Tongue (tissue), 2 donors: ENCODE measurements around the gene USP49. TPM values are rescaled to one million over a fixed set of nuclear protein-coding genes. Genes with fewer than 3 reads are reported as not detected.
A peak's percentile ranks its signal among the peaks of the same experiment; 100 is the strongest.

Source experiments
- DNase-seq: peaks from one replicate; pipeline ENCODE4 v3.0.0-alpha.2; 2015
- total RNA-seq: library from RNA; depleted of rRNA; stranded (reverse); fragments of >200 nt; gene quantifications from one replicate; pipeline ENCODE4 v1.2.3, GENCODE V29; 2014

Gene USP49
- total RNA-seq, 1 donor from 2014 or later = 4.1 TPM

DNA sequence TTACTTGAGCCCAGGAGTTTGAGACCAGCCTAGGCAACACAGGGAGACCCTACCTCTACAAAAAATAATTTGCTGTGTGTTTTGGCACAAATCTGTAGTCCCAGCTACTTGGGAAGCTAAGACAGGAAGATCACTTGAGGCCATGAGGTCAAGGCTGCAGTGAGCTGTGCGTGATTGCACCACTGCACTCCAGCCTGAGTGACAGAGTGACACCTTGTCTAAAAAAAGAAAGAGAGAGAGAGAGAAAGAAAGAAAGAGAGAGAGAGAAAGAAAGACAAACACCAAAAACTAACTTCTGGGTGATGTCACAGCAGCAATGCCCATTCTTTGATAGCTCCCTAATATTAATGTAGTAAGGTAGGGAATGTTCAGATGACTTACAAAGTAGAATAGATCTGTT is 20.4 kb downstream of the USP49 start:
- no peak for DNase-seq

DNA sequence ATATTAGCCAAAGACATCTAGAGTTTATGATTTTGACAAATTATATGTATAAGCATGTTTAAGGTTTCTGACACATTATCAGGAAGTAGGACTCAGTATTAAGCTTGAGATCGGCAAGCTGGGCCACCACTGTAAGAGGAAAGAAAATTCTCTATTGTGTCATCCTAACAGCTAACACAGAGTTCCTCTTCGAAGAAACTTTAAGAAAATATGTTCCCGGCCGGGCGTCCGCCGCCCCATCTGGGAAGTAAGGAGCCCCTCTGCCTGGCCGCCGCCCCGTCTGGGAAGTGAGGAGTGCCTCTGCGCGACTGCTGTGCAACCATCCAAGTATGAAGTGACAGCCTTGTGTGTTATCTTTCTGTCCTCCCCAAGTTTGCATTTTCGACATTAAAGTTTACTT is 23.0 kb downstream of the USP49 start:
- no peak for DNase-seq

DNA sequence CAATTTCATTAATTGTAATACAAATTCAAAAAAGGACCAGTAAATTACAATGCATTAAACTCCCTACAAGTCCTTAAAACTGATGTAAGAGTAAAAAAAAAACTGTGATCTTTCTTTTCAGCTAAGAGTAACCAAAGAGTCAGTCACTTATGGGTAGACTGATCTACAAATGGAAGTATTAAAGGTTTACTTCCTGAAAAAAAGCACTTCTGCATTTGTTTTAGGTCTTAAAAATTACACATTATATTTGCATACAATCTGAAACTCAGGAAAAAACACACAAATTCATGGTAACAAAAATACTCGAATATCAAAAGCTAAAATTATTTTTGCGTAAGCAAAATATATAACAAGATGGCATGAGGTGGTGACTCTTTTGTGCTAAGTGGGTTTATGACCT is 23.5 kb downstream of the USP49 start:
- DNase-seq = no peak

DNA sequence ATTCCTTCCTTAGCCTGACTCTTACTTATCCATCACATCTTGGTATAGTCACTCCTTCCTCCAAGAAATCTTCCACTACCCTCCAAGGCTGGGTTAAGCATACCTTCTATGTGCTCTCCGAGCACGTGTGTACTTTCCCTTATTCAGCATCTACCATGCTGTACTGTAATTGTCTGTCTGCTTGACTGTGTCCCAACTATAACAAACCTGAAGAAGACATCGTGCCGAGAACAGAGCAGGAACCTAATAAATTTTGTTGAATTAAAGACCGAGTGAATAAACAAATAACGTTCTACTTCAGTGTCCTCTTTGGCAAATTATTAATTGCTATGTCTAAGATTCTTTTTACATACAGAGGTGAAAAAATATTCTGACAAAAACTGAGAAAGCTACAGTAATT is 35.8 kb downstream of the USP49 start:
- no peak for DNase-seq

DNA sequence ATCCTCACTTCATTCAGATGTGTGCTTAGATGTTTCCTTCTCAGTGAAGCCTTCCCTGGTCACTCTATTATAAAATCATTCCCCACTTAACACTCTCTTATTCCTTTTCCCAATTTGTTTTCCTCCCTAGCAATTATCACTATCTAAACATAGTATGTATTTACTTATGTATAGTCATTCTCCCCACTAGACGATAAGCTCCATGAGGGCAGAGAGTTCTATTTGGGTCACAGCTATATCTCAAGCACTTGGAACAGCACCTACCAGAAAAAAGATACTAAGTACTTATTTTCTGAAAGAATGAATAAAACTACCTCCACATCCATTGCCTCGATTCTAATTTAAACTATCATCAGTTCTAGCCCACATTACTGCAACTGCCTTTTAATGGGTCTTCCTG is 36.5 kb downstream of the USP49 start:
- no peak for DNase-seq

DNA sequence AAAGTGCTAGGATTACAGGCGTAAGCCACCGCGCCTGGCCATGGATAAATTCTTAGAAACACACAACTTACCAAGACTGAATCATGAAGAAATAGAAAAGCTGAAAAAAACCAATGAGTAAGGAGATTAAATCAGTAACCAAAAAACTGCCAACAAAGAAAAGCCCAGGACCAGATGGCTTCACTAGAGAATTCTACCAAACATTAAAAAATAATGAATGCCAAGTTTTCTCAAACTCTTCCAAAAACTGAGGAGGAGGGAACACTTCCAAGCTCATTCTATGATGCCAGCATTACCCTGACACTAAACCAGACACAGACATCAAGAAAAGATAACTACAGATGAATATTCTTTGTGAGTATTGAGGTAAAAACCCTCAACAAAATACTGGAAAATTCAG is 44.3 kb downstream of the USP49 start:
- DNase-seq = no peak

DNA sequence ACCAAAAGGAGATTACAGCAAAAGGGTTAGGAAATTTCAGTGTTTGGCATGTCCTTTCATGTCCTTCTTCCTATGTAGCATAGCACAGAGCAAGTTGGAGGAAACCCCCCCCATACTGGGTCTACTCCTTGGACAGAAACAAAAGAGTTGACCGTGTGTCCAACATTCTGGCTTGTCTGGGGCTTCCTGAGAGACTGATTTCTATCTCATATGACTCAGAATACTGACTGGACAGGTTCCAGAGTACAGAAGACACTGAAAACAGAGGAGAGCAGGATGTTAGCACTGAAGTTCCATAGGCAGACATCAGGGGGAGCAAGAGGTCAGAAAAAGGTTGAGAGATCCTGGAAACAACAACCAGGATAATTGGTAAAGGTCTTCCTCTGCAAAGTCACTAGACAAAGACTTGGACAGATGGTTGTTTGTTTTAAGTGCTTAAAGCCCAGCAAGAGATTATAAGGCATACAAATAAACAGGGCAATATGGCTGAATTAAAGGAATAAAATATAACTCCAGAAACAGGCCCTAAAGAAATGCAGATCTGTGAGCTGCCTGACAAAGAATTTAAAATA is 48.4 kb downstream of the USP49 start:
- DNase-seq = peak; percentile 72

DNA sequence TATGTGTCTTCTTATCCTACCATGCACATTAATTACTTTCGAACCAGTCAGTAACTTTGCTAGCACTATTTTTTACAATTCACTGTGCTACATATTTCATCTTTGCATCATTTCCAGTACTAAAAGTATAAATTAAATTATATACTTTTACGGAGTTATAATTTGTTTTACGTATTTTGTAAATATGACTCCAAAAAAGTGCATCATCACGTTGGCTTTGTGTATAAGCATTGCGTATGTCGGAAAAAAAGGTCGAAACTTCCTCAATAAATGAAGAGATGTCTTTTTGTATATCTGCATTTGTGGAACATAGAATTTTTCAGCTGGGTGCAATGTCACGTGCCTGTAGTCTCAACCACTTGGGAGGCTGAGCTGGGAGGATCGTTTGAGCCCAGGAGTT is 52.0 kb downstream of the USP49 start:
- no peak for DNase-seq

DNA sequence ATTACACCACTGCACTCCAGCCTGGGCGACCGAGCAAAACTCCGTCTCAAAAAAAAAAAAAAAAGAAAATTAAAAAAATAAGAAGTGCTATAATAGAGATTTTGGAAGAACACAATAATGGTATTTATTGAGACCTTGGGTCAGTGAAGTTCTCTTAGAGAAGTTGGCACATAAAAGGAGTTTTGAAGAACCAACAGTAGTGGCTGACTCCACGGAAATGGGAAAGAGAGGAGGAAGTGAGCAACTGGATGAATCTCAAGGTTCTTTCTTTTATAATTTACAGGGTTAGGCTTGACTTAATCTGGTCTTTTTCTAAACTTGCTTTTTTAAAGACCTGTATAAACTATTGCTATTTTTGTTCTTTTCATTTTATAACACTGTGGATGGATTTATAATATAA is 54.8 kb downstream of the USP49 start:
- no peak for DNase-seq

DNA sequence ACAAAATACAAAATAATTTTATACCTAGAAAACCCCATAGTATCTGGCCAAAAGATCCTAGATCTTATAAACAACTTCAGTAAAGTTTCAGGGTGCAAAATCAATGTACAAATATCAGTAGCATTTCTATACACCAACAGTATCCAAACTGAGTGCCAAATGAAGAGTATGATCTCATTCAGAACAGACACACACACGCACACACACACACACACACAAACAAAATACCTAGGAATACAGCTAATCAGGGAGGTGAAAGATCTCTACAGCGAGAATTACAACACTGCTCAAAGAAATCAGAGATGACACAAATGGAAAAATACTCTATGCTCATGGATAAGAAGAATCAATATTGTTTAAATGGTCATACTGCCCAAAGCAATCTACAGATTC is 58.5 kb downstream of the USP49 start:
- no peak for DNase-seq

DNA sequence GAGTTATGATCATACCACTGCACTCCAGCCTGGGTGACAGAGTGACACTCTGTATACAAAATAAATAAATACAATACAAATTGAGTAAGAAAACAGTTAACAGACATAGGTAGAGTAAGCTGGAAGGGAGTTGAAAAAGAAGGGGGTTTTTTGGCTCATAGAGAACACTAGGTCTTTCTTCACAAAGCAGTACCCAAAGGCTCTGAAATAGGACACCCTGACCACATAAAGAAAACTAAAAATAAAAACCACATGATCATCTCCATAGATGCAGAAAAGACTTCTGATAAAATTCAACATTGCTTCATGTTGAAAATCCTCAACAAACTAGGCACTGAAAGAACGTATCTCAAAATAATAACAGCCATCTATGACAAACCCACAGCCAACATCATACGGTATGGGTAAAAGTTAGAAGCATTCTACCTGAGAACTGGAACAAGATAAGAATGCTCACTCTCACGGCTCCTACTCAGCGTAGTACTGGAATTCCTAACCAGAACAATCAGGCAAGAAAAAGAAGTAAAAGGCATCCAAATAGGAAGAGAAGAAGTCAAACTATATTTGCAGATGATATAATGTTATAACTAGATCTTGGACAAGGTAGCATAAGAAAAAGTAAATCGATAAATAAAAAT is 59.0 kb downstream of the USP49 start:
- DNase-seq = no peak

DNA sequence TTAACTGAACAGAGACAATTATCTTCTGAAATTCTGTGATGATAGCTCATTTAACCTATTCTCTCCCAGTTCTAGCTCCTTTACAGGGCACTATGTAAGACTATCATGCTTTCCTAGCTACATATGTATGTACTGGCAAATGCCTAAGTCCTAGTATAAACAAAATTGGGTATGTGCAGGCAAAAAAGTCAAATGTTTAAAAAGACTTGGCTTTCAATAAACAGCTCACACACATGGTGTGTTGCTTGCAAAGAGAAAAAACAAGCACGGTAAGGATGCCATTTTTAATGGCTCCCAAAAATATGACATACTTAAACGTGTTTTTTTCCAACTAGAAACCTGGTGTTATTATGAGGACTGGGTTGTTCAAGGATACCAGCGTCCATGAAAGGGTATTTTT is 62.9 kb downstream of the USP49 start:
- no peak for DNase-seq

DNA sequence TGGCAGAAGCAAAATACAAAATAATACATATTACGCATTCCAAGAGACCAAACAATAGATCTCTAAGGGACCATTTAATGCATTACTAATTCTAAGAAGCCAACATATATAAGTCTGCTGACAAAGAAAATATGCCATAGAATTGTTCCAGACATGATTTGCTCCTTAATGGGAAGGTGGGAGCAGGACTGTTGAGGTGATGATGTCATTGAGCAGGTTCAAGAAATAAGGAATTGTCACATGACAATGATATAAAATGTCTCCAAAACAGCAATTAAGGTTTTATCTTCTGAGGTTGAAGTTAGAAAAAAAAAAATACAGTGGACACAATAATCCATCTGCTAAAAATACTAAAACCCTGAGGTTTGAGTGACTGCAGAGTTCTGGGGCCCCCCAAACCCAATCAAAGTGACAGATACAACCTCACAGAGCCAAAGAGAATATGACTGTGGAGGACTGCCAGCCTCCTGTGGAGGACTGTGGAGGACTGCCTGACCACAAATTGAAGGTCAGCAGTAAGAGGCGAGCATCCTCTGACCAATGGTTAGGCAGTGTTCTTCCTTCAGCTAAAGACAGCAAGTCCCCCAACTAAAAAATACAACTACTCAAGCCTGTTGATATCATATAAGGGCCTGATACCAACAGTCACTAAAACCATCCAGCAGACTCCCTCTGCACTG is 68.7 kb downstream of the USP49 start:
- DNase-seq = no peak

DNA sequence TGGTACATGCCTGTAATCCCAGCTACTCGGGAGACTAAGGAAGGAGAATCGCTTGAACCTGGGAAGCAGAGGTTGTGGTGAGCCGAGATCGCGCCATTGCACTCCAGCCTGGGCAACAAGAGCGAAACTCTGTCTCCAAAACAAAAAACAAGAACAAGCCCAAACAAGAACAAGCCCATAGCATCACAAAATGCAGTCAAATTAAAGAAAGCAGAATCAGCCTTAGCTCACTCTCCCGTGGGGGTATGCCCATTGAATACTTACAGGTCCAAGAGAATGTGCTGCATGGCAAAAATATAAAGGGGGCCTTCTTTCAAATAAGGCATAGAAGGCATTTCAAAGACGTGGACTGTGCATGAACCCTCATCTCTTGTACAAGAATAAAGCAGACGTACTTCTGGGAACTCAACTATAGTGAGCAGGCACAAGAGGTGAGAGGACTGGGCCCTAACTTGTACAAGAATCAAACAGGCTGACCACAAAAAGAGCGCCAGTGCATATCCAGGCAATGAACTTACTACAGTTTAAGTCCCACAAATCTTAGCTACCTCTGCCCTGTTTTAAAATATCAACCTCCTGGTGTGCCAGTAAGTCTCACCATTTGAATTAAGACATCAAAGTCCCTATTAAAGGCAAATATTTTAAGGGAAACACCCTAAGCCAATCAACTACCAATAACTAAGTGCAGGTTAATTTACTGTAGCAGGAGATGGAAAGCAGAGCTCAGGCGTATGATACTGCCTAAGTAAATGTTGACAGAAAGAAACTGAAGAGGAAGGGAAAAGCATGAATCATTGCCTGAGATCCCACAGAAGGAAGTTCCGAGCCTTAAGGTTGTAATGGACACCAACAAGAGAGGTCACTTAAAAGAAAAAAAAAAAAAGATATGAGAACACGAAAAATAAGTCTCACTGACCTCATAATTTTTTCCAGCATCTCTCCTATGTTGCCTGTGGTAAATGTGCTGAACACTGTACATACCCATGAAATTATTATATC is 70.3 kb downstream of the USP49 start:
- DNase-seq = no peak

DNA sequence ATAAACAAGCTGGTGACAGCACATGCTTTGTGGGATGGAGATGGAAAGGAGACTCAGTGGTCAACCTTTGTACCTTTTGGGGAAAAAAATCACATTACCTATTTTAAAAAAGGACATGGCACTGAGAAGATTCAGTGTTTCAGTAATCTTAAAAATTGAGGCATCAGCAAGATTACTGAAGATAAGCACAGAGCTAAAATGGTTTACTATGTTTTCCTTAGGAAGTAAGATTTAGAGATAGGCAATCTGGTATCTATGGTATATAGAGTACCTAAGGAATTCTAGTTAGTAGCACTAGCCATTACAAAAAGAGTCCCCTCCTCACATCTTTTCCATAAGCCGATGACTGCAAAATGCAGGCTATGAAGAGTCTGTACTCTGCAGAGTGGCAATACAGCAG is 72.0 kb downstream of the USP49 start:
- no peak for DNase-seq

DNA sequence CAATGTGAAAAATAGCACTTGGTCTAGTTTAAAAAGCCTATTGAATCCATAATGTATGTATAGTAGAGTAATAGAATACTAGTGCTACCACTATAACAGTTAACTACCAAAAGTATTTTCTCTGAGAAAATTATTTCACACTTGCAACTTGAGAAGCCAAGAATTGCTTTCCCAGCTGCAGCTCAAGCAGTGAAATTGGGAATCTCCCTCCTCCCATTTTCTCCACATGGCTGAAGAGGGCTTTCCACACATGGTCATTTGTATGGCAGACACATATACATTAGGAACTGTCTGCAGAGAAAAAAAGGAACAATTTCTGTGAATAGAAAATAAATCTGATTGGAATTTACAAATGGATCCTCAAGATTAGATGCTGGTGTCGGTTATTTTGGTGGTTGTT is 73.2 kb downstream of the USP49 start:
- DNase-seq = peak; percentile 55

DNA sequence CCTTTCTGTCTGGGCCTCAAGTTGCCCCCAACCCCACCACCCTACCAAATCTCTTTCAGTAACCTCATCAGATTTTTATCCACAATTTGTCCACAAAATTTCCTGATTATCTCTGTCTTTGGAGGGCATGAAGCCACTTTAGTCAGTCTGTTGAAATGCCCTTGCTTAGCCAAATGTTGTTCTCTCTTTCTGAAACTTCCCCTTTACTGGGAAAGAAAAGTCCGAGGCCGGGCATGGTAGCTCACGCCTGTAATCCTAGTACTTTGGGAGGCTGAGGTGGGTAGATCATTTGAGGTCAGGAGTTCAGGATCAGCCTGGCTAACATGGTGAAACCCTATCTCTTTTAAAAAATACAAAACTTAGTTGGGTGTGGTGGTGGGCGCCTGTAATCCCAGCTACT is 73.9 kb downstream of the USP49 start:
- DNase-seq = no peak

DNA sequence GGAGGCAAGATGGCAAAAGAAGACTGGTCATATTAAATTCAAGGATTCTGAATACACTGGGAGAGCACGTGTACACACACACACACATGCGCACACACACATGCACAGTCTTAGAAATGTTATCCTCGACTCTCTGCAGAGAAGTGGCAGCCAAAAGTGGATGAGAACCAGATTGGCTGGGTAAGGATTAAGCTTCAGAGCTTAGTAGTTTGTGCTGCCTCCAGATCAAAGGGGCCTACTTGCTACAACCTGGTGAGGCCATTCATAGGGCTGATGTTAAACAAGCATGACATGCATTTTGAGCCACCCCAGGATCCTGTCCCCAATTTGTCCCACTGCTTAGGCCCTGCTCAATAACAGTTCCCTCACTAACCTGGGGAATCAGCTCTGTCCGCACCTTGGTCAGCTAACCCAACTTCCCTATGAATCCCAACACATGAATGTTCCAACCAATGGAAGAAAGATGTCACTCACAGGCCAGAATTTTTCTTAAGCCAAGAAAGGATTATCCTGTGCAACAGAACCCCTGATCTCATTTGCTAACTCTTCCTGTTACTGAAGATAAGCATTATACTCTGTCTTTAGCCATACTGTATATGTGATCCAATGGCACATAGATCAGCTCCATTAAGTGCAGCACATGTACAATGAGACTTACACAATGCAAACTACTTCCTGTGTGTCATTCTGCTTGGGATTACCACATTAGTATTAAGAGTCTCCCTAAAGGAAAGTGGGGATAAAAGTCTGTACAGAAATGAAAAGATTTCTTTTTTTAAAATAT is 76.7 kb downstream of the USP49 start:
- DNase-seq = no peak

DNA sequence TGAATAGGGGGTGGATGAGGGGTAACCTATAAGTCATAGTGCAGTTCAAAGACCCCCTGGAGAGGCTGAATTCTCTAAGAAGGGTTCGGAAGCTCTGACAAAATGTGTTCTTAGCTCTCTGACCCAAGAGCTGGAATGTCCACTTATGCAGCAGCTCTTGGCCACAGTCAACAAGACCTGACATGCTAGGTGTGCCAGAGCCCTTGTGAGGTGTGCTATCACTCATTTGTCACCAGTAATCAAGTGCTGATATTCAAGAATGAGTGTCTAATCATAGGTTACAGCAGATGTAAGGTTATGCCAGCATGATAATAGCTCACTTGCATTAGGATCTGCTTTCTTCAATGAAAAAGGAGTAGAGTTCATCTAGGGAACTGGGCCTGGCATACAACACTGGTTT is 79.6 kb downstream of the USP49 start:
- no peak for DNase-seq

DNA sequence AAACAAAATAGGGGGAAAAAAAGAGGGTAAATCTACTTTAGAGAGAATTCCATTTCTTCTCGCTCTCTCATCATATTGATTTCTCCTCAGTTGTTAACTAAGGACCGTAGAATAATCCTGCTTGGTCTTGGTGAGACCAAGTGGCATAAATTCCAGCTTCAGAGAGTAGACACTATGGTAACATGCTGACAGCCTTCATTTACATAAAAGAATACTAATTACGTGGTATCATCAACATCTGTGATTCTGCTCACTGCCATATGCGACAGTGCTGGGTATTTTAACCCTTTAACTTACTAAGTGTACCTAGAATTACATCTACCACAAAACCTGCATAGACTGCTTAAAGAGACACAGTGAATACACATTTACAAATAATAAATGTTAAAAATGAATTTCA is 80.5 kb downstream of the USP49 start:
- DNase-seq = no peak

DNA sequence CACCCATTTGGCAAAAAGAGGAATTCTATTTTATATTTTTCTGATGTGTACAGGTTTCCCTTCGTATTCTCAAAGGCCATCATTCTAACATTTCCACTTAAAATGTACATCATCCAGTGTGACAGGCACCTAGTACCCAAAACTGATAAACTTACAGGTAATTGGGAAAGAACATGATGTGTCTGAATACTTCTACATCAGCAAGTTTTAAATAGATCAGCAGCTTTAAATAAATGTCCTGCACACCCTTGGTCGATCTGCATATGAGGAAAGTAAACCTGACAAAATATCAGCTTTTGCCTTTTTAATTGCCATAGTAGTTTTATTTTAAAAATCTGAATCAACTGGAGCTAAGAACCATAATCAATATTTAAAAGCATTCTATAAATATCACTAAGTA is 81.2 kb downstream of the USP49 start:
- no peak for DNase-seq

DNA sequence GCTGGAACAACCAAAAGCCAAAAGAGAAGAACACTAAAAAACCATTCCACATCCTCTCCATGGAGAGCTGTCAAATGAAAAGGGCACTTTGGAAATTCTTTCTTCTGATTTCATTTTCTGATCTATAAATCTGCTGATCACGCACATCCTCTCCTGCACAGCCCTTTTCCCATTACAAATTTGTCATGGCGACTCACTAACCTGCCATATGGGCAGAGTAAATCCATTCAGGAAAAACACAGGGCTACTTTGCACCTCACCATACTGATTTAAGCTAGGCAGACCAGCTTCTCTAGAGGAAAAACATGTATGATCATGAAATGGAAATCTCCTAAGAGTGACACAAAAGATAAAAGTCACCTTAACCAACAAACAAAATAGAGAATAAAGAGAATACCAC is 81.7 kb downstream of the USP49 start:
- no peak for DNase-seq
